Spinal cord (tissue), 10 donors: Measurements from ENCODE around the gene MCM5. TPM values are rescaled to one million over a fixed set of nuclear protein-coding genes. Genes with fewer than 3 reads are reported as not detected.

Experiments used
- DNase-seq, 6 donors: peaks; one replicate each; pipeline versions ENCODE4 v3.0.0 to v3.0.0-alpha.2; 2013 to 2015; ENCODE audit warnings: low spot score in 6 of 6, low read depth in 4 of 6
- H3K27ac ChIP-seq: one replicate; pipeline ENCODE4 v1.5.1; 2013; ENCODE audit warnings: low read depth, low read length, control low read depth
- H3K27me3 ChIP-seq: one replicate; pipeline ENCODE4 v1.6.1; 2013; ENCODE audit warnings: low read length; ENCODE audit not compliant: control insufficient read depth, insufficient read depth
- H3K36me3 ChIP-seq: one replicate; pipeline ENCODE4 v1.6.1; 2013; ENCODE audit warnings: low read length; ENCODE audit not compliant: control insufficient read depth, insufficient read depth
- H3K4me1 ChIP-seq: one replicate; pipeline ENCODE4 v1.6.1; 2013; ENCODE audit warnings: low read length; ENCODE audit not compliant: control insufficient read depth, insufficient read depth
- H3K4me3 ChIP-seq: one replicate; pipeline ENCODE4 v1.5.1; 2013; ENCODE audit warnings: low read depth, low read length, control low read depth
- H3K9me3 ChIP-seq: one replicate; pipeline ENCODE4 v1.6.1; 2013; ENCODE audit warnings: low read length; ENCODE audit not compliant: control insufficient read depth, insufficient read depth
- WGBS: methylation state at CpG from one replicate; pipeline ENCODE4 v1.1.5; 2013; ENCODE audit warnings: missing lambda C conversion rate; ENCODE audit not compliant: insufficient coverage; 5-methylcytosine and 5-hydroxymethylcytosine counted together
- polyA plus RNA-seq, 2 donors: library from polyadenylated mRNA; unstranded; fragments of 120-200 nt; gene quantifications; one replicate each; pipeline ENCODE4 v1.2.1, GENCODE V29; 2013; ENCODE audit not compliant: insufficient read length in 2 of 2
- total RNA-seq, 2 donors: library from RNA; depleted of rRNA in 1 of 2; stranded (reverse); fragments of 120-200 nt in 1 of 2; fragments of >200 nt in 1 of 2; gene quantifications; one replicate each; pipeline versions ENCODE4 v1.2.3 to v1.2.4, GENCODE V29; 2013 to 2014
- donor health status: healthy.

MCM5 gene
- total and polyA plus RNA-seq, 4 donors: 25.4 to 37.2 (median 32.5) TPM

DNA sequence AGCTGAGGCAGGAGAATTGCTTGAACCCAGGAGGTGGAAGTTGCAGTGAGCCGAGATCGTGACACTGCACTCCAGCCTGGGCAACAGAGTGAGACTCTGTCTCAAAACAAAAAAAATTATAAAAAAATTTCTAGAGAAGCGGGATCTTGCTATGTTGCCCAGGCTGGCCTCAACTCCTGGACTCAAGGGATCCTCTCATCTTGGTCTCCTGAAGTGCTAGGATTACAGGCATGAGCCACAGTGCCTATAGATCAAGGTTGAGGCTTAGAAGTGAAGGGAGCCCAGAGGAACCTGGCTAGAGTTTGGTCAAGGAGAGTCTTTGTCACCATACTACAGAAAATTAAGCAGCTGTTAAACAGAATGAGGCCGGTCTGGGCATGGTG, 1.4 kb upstream of the MCM5 start:
- DNase-seq: no peak
- Histone ChIP-seq H3K27ac (no peak overlapping the region), H3K9me3 (no peaks in the 10 kb centered on the region), H3K36me3 (peaks cover 7% of the 10 kb centered on the region), H3K4me1 (peaks cover 24% of the 10 kb centered on the region), H3K27me3 (no peaks in the 10 kb centered on the region), H3K4me3 (no peak overlapping the region)
- WGBS: 94% methylated on average over 3 of the region's 4 CpGs

DNA sequence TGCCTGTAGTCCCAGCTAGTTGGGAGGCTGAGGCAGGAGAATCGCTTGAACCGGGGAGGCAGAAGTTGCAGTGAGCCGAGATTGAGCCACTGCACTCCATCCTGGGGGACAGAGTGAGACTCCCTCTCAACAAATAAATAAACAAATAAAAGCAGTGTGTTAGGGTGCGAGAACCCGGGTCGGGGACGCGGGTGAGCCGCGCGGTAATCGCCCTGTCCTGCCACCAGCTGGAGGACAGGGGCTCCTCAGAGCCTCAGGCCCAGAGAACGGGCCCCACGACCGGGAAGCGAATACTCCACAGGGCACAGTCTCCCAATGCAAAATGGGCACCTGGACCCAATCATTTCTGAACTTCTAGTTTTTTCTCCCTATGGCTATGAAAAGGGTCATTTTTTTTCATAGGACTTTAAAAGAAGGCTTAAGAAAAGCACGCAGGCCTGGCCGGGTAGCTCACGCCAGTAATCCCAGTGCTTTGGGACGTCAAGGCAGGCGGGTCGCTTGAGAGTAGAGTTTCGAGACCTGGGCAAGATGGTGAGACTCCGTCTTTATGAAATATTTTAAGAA, 744 bp upstream of the MCM5 start:
- WGBS: 74% methylated on average over 16 of the region's 24 CpGs
- H3K4me3 ChIP-seq: peak overlapping the region; percentile 95
- peaks cover 7% of the 10 kb centered on the region for H3K36me3 ChIP-seq
- no peaks in the 10 kb centered on the region for H3K27me3 ChIP-seq
- no peaks in the 10 kb centered on the region for H3K9me3 ChIP-seq
- peaks cover 24% of the 10 kb centered on the region for H3K4me1 ChIP-seq
- DNase-seq: no peak
- H3K27ac ChIP-seq: no peak overlapping the region

DNA sequence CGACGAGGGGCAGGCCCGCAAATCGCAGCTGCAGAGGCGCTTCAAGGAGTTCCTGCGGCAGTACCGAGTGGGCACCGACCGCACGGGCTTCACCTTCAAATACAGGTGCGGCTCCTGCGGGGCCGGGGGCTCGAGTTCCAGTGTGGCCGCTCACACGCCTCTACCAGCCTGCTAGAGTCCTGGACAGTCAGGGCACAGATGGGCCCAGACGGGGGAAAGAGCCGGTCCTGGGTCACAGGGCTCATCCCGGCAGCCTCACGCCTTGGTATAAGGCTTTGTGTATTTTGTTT, 506 bp downstream of the MCM5 start:
- under 1% methylated on average over 16 of the region's 20 CpGs for WGBS
- DNase-seq: no peak
- H3K36me3 ChIP-seq: peaks cover 7% of the 10 kb centered on the region

DNA sequence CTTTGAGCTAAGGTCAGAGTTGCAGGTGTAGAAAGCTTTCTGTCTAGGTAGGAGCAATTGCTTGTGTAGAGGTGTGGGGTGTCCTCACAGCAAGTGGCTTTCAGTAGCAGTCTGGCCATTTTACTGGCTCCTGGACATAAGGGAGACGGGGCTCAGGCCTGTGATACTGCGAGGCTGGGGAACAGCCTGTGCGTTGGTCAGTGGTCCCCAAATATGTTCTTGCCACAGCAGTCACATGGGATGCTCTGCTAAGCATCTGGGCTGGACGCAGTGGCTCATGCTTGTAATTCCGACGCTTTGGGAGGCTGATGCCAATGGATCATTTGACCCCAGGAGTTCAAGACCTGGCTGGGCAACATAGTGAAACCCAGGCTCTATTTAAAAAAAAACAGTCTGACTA, 1.9 kb downstream of the MCM5 start:
- no peak for DNase-seq
- Histone ChIP-seq H3K27me3 (no peaks in the 10 kb centered on the region), H3K9me3 (no peaks in the 10 kb centered on the region), H3K27ac (no peak overlapping the region), H3K4me3 (no peak overlapping the region), H3K4me1 (peaks cover 24% of the 10 kb centered on the region), H3K36me3 (peaks cover 16% of the 10 kb centered on the region)
- 79% methylated on average over 6 of the region's 6 CpGs for WGBS

More for the DNA sequence above, 506 bp downstream of the MCM5 start:
- H3K27ac ChIP-seq: no peak overlapping the region
- H3K4me3 ChIP-seq: peak overlapping the region; percentile 95
- no peaks in the 10 kb centered on the region for H3K9me3 ChIP-seq
- peaks cover 24% of the 10 kb centered on the region for H3K4me1 ChIP-seq
- no peaks in the 10 kb centered on the region for H3K27me3 ChIP-seq

DNA sequence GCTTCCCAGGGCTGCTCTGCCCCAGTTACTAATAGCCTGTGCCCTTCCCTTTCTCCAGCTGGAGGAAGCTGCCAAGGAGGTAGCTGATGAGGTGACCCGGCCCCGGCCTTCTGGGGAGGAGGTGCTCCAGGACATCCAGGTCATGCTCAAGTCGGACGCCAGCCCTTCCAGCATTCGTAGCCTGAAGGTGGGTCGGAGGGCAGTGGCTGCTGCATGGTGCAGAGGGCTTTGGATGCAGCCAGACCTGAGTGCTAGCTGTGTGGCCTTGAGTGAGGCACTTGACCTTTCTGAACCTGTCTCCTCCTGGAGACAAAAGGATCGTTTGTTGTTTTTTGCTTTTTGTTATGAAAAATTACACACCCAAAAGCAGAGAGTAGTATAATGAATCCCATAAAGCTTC, 3.4 kb downstream of the MCM5 start:
- Histone ChIP-seq H3K4me1 (peaks cover 24% of the 10 kb centered on the region), H3K9me3 (no peaks in the 10 kb centered on the region), H3K27me3 (no peaks in the 10 kb centered on the region), H3K4me3 (no peak overlapping the region), H3K36me3 (peaks cover 30% of the 10 kb centered on the region), H3K27ac (no peak overlapping the region)
- no peak for DNase-seq
- 87% methylated on average over 6 of the region's 7 CpGs for WGBS

DNA sequence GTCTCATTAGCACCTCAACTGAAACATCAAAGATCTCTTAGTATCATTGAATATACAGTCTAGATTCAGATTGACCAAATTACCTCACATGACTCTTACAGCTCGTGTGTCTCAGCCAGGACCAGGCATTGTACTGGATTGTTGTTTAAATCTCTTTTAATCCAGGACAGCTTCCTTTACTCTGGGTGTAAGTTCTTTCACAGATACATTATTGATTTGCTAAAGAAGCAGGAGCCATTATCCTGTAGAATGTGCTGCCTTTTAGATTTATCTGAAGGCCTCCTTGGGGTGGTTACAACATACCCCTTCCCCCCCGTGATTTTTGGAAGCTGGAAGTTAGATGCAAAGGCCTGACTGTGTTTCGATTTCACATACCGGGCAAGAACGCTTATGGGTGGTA, 4.2 kb downstream of the MCM5 start:
- WGBS: 100% methylated on average over 1 of the region's 5 CpGs
- Histone ChIP-seq H3K36me3 (peaks cover 38% of the 10 kb centered on the region), H3K27me3 (no peaks in the 10 kb centered on the region), H3K9me3 (no peaks in the 10 kb centered on the region), H3K4me3 (no peak overlapping the region), H3K27ac (no peak overlapping the region), H3K4me1 (peaks cover 23% of the 10 kb centered on the region)
- no peak for DNase-seq

DNA sequence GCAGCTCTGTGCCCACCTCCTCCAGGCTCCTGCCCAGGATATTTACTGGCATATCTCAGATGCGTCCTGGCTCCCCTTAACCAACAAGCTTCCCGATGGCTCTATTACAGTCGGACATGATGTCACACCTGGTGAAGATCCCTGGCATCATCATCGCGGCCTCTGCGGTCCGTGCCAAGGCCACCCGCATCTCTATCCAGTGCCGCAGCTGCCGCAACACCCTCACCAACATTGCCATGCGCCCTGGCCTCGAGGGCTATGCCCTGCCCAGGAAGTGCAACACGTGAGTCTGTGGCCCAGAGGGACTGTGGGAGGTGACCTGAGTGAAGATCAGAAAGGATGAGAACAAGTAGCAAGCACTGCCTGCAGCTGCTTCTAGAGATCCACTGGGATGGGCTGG, 6.5 kb downstream of the MCM5 start:
- 95% methylated on average over 13 of the region's 13 CpGs for WGBS
- no peaks in the 10 kb centered on the region for H3K9me3 ChIP-seq
- peaks cover 4% of the 10 kb centered on the region for H3K4me1 ChIP-seq
- H3K27me3 ChIP-seq: no peaks in the 10 kb centered on the region
- H3K27ac ChIP-seq: no peak overlapping the region
- DNase-seq: no peak
- H3K36me3 ChIP-seq: peaks cover 61% of the 10 kb centered on the region
- no peak overlapping the region for H3K4me3 ChIP-seq

DNA sequence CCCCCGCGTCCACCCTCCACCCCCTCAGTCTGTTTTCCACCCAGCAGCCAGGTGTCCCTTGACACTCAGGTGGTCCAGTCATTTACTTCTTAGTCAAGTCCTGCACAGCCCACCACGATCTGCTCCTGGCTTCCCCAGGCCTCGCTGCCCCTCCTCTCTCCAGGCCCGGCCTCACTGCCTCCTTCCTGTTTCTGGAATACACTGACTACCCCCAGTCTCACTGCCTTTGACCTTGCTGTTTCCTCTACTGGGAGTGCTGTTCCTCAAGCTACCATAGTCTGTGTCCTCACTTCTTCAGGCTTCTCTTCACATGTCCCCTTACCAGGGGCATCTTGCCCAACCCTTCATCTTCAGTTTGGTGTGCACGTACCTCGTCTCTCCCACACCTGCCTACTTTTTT, 7.4 kb downstream of the MCM5 start:
- peaks cover 70% of the 10 kb centered on the region for H3K36me3 ChIP-seq
- H3K4me1 ChIP-seq: peaks cover 4% of the 10 kb centered on the region
- H3K27me3 ChIP-seq: no peaks in the 10 kb centered on the region
- 91% methylated on average over 5 of the region's 7 CpGs for WGBS
- no peak overlapping the region for H3K27ac ChIP-seq
- no peak for DNase-seq
- no peak overlapping the region for H3K4me3 ChIP-seq
- H3K9me3 ChIP-seq: no peaks in the 10 kb centered on the region

DNA sequence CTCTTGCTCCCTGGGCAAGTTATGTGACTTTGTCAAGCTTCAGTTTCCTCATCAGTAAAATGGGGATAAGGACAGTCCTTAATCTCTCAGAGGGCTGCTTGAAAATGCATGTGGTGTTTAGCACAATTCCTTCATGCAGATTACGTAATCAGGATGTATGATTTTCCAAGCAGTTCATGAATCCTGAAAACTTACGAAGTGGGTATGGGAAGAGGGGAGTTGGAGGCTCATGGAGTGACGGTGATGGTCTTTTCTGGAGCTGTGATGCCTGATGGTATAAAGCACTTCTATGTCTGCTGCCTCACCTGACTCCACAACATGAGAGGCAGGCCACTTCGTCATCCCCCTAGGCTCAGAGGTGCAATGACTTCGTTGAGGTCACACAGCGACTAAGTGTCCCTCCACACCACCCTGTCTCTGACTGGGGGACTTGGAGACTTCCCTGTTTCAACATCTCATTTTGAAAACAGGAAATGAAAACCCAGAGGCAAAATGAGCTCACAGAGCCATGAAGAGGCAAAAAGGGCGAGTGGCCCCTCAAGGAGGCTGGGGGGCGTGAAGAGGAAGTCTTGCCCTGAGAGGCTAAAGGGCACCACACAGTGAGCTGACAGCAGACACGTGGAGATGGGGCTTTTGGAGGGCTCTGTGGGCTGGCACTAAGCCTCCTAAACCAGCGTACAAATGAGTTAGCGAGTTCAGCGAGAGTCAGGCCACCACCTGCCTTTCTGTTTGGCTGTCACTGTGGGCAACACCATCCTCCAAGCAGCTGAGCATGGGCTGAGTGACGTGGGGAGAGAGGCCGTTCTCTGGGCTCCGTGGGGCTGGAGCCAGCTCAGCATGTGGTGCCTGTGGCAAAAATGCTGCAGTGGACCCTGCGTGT, 10.1 kb downstream of the MCM5 start:
- no peaks in the 10 kb centered on the region for H3K9me3 ChIP-seq
- H3K36me3 ChIP-seq: peaks cover 84% of the 10 kb centered on the region
- DNase-seq: peak in 1 of 6 donors; percentile 17
- H3K27ac ChIP-seq: no peak overlapping the region
- no peaks in the 10 kb centered on the region for H3K4me1 ChIP-seq
- WGBS: 82% methylated on average over 15 of the region's 16 CpGs
- no peaks in the 10 kb centered on the region for H3K27me3 ChIP-seq
- H3K4me3 ChIP-seq: no peak overlapping the region

DNA sequence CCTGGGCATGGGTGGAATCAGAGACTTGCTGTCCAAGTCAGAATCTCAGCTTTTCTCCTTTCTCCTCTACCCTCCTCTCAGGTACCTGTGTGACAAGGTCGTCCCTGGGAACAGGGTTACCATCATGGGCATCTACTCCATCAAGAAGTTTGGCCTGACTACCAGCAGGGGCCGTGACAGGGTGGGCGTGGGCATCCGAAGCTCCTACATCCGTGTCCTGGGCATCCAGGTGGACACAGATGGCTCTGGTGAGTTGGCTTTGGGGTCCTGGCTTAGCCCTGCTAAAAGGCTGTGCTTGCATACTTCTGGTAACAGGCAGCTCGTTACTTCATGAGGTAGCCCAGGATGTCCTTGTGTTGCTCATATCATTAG, 10.7 kb downstream of the MCM5 start:
- 93% methylated on average over 5 of the region's 6 CpGs for WGBS
- Histone ChIP-seq H3K9me3 (no peaks in the 10 kb centered on the region), H3K4me3 (no peak overlapping the region), H3K27ac (no peak overlapping the region), H3K4me1 (no peaks in the 10 kb centered on the region), H3K36me3 (peaks cover 88% of the 10 kb centered on the region), H3K27me3 (no peaks in the 10 kb centered on the region)
- no peak for DNase-seq
